Upper lobe of left lung (tissue), 4 donors: ENCODE results near the gene KCNIP4.

ENCODE experiments used
- EP300 ChIP-seq, 4 donors: sonication (generic); formaldehyde crosslinking; IDR thresholded peaks; one replicate each; pipeline ENCODE4 v1.5.1; 2017; ENCODE audit warnings: antibody characterized with exemption in 4 of 4, control low read depth in 2 of 4
- POLR2A ChIP-seq, 4 donors: fragments of 450-650 bp; IDR thresholded peaks; one replicate each; pipeline ENCODE4 v1.5.1; 2016 to 2017; ENCODE audit warnings: antibody characterized with exemption in 4 of 4, mild to moderate bottlenecking in 2 of 4
- POLR2AphosphoS5 ChIP-seq, 2 donors: sonication (generic); formaldehyde crosslinking; IDR thresholded peaks; one replicate each; pipeline ENCODE4 v1.5.1; 2017; ENCODE audit warnings: antibody characterized with exemption in 2 of 2
- TF ChIP-seq, protein P1 (sequence below), 6 experiments: fragments of 450-650 bp in 4 of 6; fragments of 200-600 bp in 2 of 6; sonication (generic) in 2 of 6; IDR thresholded peaks; one replicate each; pipeline ENCODE4 v1.5.1; 2016 to 2019; ENCODE audit warnings: antibody characterized with exemption in 6 of 6

DNA sequence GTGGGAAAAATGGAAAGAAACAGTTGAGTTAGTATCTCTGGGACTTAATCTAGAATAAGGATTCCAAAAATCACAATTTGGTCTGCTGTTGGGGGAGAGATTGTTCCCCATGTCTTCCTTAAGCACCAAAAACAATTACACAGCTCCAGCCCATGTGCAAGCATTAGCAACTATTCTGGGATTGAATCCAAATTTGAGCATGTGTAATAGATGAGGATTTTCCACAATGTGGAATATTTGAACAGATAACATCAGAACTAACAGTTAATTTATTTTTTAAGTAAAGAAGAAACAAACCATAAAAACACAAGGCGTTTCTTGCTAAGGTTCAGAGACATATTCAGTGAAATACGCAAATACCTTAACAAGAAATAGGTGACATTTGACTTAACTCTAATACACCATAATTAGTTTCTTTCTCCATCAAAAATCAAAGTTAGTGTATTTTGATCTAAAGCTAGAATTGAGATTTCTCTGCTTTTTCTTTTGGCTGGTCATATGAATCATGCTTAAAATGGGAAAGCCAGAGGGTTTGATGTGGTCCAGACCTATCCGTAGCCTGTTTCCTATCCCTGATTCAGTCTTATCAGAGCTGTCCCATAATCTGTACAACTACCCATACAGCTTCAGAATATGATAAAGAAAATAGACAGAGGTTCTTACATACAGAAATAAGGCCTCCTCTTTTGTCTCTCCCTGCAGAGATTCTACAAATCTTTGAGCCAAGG lies 834.9 kb downstream of the KCNIP4 start:
- TF ChIP-seq, protein P1, sequence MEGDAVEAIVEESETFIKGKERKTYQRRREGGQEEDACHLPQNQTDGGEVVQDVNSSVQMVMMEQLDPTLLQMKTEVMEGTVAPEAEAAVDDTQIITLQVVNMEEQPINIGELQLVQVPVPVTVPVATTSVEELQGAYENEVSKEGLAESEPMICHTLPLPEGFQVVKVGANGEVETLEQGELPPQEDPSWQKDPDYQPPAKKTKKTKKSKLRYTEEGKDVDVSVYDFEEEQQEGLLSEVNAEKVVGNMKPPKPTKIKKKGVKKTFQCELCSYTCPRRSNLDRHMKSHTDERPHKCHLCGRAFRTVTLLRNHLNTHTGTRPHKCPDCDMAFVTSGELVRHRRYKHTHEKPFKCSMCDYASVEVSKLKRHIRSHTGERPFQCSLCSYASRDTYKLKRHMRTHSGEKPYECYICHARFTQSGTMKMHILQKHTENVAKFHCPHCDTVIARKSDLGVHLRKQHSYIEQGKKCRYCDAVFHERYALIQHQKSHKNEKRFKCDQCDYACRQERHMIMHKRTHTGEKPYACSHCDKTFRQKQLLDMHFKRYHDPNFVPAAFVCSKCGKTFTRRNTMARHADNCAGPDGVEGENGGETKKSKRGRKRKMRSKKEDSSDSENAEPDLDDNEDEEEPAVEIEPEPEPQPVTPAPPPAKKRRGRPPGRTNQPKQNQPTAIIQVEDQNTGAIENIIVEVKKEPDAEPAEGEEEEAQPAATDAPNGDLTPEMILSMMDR (IDR thresholded peaks at IDR 0.05) = no peak
- no peak for TF ChIP-seq POLR2A (IDR thresholded peaks at IDR 0.05)
- TF ChIP-seq POLR2AphosphoS5 (IDR thresholded peaks at IDR 0.05) = no peak
- TF ChIP-seq EP300 (IDR thresholded peaks at IDR 0.05) = no peak
